Keratinocyte (primary cell): ENCODE data around the gene COQ9. TPM values are rescaled to one million over a fixed set of nuclear protein-coding genes. Genes with fewer than 3 reads are reported as not detected.

Source experiments
- DNase-seq: peaks from one replicate; pipeline ENCODE4 v3.0.0-alpha.2; 2011; ENCODE audit warnings: low read depth, missing footprints, low spot score
- FAIRE-seq: peaks from 2 replicates; lab custom pipeline; 2011; peaks lifted over from hg19 to GRCh38; lab: Jason Lieb, UNC
- H2AFZ ChIP-seq: 2 replicates; pipeline ENCODE4 v1.6.0; 2012; ENCODE audit warnings: low read length, control low read depth, inconsistent platforms; ENCODE audit not compliant: control insufficient read depth
- H3K27ac ChIP-seq: 2 replicates; pipeline ENCODE4 v1.5.1; 2011; ENCODE audit warnings: low read length; ENCODE audit not compliant: control insufficient read depth, insufficient read depth
- H3K27me3 ChIP-seq: 3 replicates; pipeline ENCODE4 v1.6.0; 2011; ENCODE audit warnings: low read length; ENCODE audit not compliant: control insufficient read depth, insufficient read depth; ENCODE audit errors: extremely low read depth
- H3K36me3 ChIP-seq, 2 experiments: 2 replicates in 1 of 2; 3 replicates in 1 of 2; pipeline ENCODE4 v1.5.1; 2011; ENCODE audit warnings: low read length in 2 of 2, mild to moderate bottlenecking in 1 of 2; ENCODE audit not compliant: control insufficient read depth in 2 of 2, insufficient read depth in 2 of 2; ENCODE audit errors: extremely low read depth in 1 of 2
- H3K4me1 ChIP-seq: 3 replicates; pipeline ENCODE4 v1.5.1; 2011; ENCODE audit warnings: low read length; ENCODE audit not compliant: control insufficient read depth, insufficient read depth; ENCODE audit errors: extremely low read depth
- H3K4me2 ChIP-seq: 3 replicates; pipeline ENCODE4 v1.6.0; 2011; ENCODE audit warnings: low read depth, low read length; ENCODE audit not compliant: control insufficient read depth, insufficient read depth; ENCODE audit errors: extremely low read depth
- H3K4me3 ChIP-seq, 3 experiments: fragments of 200-600 bp in 1 of 3; sonication (generic) in 1 of 3; 2 replicates in 2 of 3; 3 replicates in 1 of 3; pipeline ENCODE4 v1.5.1; 2011 to 2016; ENCODE audit warnings: low read length in 3 of 3, mild to moderate bottlenecking in 3 of 3, control low read depth in 2 of 3, inconsistent platforms in 1 of 3, low read depth in 1 of 3, mixed read lengths in 1 of 3, mixed run types in 1 of 3, moderate library complexity in 1 of 3; ENCODE audit not compliant: control insufficient read depth in 2 of 3, insufficient read depth in 2 of 3; ENCODE audit errors: extremely low read depth in 1 of 3
- H3K79me2 ChIP-seq: 2 replicates; pipeline ENCODE4 v1.6.0; 2012; ENCODE audit warnings: low read length; ENCODE audit not compliant: control insufficient read depth, insufficient read depth
- H3K9ac ChIP-seq: 3 replicates; pipeline ENCODE4 v1.6.0; 2011; ENCODE audit warnings: low read length; ENCODE audit not compliant: control insufficient read depth, insufficient read depth; ENCODE audit errors: extremely low read depth
- H3K9me1 ChIP-seq: 3 replicates; pipeline ENCODE4 v1.6.0; 2011; ENCODE audit warnings: low read length; ENCODE audit not compliant: control insufficient read depth, insufficient read depth; ENCODE audit errors: extremely low read depth
- H3K9me3 ChIP-seq: 2 replicates; pipeline ENCODE4 v1.5.1; 2012; ENCODE audit warnings: low read depth, low read length; ENCODE audit not compliant: control insufficient read depth
- H4K20me1 ChIP-seq: 3 replicates; pipeline ENCODE4 v1.6.0; 2011; ENCODE audit warnings: low read length; ENCODE audit not compliant: control insufficient read depth, insufficient read depth; ENCODE audit errors: extremely low read depth
- CTCF ChIP-seq, 3 experiments: IDR thresholded peaks in 1 of 3; conservative IDR thresholded peaks in 1 of 3; optimal IDR thresholded peaks in 1 of 3; 2 replicates in 2 of 3; 3 replicates in 1 of 3; pipeline versions ENCODE3 to v1.5.1; 2011; ENCODE audit warnings: low read length in 3 of 3, mild to moderate bottlenecking in 3 of 3, moderate library complexity in 2 of 3, control low read depth in 1 of 3, inconsistent platforms in 1 of 3; ENCODE audit not compliant: insufficient read depth in 2 of 3; ENCODE audit errors: extremely low read depth in 1 of 3
- EZH2 ChIP-seq: IDR thresholded peaks from one replicate; pipeline ENCODE4 v1.6.1; 2012; ENCODE audit warnings: inconsistent platforms, mild to moderate bottlenecking, low read length, moderate library complexity
- dilution Hi-C: fragments of 300-500 bp; cut with MboI; formaldehyde crosslinking; loops from one replicate; pipeline ENCODE4 v1.7.0; 2020; ENCODE audit warnings: low sequenced_read_pairs; ENCODE audit not compliant: extremely low pct_ligation_motif_present
- polyA plus RNA-seq, 5 experiments: library from polyadenylated mRNA; depleted of rRNA in 3 of 5; stranded (reverse) in 3 of 5; stranded (forward) in 1 of 5; unstranded in 1 of 5; fragments of >200 nt; gene quantifications; 1 replicate in 1 of 5; 2 replicates in 3 of 5; 3 replicates in 1 of 5; pipeline versions ENCODE4 v1.2.1 to v1.2.3, GENCODE V29; 2011 to 2012; ENCODE audit warnings: missing spikeins in 2 of 5, low read depth in 1 of 5, low replicate concordance in 1 of 5

COQ9 gene
- polyA plus RNA-seq, 1 donor (not counting 4 experiments of a cell fraction or from before 2014, with no cell fraction given) = 62.8 TPM

- DNase-seq (no peak), FAIRE-seq (no peak)
- Histone ChIP-seq H3K9me1 (no peaks in the 10 kb centered on the region), H3K79me2 (no peaks in the 10 kb centered on the region), H4K20me1 (no peaks in the 10 kb centered on the region), H3K4me2 (no peak overlapping the region), H3K4me1 (no peaks in the 10 kb centered on the region), H3K27me3 (peaks cover 7% of the 10 kb centered on the region), H3K27ac (no peak overlapping the region), H3K36me3 (no peaks in the 10 kb centered on the region), H3K9me3 (no peaks in the 10 kb centered on the region), H2AFZ (no peak overlapping the region), H3K9ac (no peak overlapping the region), H3K4me3 (no peak overlapping the region)
- dilution Hi-C loops = no loop called here
- TF ChIP-seq EZH2 = no peak
- TF ChIP-seq CTCF (optimal IDR thresholded peaks at IDR 0.05 in 1 of 3, IDR thresholded peaks at IDR 0.05 in 1 of 3, conservative IDR thresholded peaks at IDR 0.05 in 1 of 3; ENCODE audit: extremely low read depth in 1 of 3, insufficient read depth in 2 of 3, low read length in 3 of 3) = no peak
These were observed 54.2 kb downstream of the COQ9 start for GRCh38 chr16:57501492-57501891.

DNA sequence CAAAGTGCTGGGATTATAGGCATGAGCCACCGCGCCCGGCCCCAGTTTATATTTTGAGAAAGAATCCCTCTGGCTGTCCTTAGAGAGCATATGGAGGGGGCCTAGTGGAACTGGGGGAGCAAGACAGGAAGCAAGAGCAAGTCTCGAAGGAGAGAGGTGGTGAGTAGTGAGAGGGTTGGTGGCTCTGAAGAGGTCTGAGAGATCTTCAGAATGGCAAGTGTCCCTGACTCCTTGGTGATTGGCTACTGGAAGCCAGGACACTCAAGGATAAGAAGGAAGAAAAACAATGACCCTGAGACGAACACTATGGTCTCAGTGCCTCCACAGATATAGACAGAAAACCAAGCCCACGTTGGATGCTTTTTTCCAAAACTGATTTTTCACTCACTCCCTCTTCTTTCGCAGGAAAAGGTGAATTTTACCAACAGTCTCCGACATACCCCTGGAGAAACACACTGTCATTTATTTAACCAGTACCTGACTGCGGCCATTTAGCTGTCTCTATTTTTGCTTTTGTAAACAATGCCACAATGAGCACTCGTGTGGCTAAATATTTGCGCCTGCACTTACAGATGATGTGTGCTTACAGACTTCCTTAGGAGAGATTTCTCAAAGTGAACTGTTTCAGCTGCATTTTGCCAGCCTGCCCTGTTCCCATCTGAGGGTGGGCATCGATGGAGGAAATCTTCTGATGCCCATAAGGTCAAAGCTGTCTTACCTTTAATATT is 54.9 kb downstream of the COQ9 start:
- Histone ChIP-seq H3K79me2 (no peaks in the 10 kb centered on the region), H4K20me1 (no peaks in the 10 kb centered on the region), H3K27ac (no peak overlapping the region), H3K4me1 (no peaks in the 10 kb centered on the region), H3K36me3 (no peaks in the 10 kb centered on the region), H2AFZ (no peak overlapping the region), H3K9me3 (no peaks in the 10 kb centered on the region), H3K4me3 (no peak overlapping the region), H3K9ac (no peak overlapping the region), H3K9me1 (no peaks in the 10 kb centered on the region), H3K27me3 (peaks cover 10% of the 10 kb centered on the region), H3K4me2 (no peak overlapping the region)
- no peak for FAIRE-seq
- no peak for DNase-seq
- dilution Hi-C loops = no loop called here
- TF ChIP-seq EZH2 = no peak
- TF ChIP-seq CTCF (optimal IDR thresholded peaks at IDR 0.05 in 1 of 3, IDR thresholded peaks at IDR 0.05 in 1 of 3, conservative IDR thresholded peaks at IDR 0.05 in 1 of 3; ENCODE audit: extremely low read depth in 1 of 3, insufficient read depth in 2 of 3, low read length in 3 of 3) = no peak
